VCaP (cell line): Measurements from ENCODE around the gene ZBTB20.
A peak's percentile ranks its signal among the peaks of the same experiment; 100 is the strongest.

ENCODE experiments used
- H3K27ac ChIP-seq: fragments of 450-650 bp; 2 replicates; pipeline ENCODE4 v1.5.1; 2017
- TF ChIP-seq, protein P1 (sequence below): fragments of 450-650 bp; conservative IDR thresholded peaks from 2 replicates; pipeline ENCODE4 v1.5.1; 2017; ENCODE audit warnings: mild to moderate bottlenecking, moderate library complexity

Gene ZBTB20

DNA sequence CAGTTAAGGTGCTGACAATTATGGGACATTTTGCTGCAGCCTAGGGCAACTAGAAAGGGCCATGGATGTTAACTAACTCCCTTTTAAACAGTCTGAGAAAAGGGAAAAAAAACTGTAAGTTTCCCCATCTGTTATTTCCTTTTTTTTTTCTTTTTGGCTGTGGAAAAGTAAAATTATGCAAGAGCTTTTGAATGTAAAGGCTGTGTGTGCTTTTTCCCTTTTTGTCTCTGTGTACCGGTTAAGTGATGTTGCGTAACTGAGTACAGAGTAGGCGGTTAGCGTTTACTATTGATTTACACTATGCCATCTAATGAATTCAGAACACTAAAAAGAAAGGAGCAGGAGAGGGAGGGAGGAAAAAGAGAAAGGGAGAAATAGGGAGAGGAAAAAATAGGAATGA lies 449.7 kb downstream of the ZBTB20 start:
- TF ChIP-seq, protein P1, sequence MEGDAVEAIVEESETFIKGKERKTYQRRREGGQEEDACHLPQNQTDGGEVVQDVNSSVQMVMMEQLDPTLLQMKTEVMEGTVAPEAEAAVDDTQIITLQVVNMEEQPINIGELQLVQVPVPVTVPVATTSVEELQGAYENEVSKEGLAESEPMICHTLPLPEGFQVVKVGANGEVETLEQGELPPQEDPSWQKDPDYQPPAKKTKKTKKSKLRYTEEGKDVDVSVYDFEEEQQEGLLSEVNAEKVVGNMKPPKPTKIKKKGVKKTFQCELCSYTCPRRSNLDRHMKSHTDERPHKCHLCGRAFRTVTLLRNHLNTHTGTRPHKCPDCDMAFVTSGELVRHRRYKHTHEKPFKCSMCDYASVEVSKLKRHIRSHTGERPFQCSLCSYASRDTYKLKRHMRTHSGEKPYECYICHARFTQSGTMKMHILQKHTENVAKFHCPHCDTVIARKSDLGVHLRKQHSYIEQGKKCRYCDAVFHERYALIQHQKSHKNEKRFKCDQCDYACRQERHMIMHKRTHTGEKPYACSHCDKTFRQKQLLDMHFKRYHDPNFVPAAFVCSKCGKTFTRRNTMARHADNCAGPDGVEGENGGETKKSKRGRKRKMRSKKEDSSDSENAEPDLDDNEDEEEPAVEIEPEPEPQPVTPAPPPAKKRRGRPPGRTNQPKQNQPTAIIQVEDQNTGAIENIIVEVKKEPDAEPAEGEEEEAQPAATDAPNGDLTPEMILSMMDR = no peak
- no peak overlapping the region for H3K27ac ChIP-seq

DNA sequence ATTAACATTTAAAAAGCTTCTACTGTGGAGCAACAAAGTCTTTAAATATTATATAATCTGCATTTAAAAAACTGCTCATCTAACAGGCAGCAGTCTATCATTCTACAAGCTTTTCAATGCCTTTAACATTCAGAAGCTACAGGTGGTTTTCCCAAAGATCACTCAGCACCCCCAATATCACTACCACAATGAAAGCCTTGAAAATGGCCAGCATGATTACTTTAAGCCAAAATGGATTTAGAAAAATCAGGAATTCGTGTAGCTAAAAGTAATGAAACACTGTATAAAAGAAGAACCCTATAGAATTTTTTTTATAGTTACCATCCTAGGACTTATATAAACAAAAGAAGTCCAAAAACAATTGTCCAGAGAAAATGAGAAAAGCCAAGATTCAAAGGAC lies 452.8 kb downstream of the ZBTB20 start:
- TF ChIP-seq, protein P1 = no peak
- no peak overlapping the region for H3K27ac ChIP-seq

DNA sequence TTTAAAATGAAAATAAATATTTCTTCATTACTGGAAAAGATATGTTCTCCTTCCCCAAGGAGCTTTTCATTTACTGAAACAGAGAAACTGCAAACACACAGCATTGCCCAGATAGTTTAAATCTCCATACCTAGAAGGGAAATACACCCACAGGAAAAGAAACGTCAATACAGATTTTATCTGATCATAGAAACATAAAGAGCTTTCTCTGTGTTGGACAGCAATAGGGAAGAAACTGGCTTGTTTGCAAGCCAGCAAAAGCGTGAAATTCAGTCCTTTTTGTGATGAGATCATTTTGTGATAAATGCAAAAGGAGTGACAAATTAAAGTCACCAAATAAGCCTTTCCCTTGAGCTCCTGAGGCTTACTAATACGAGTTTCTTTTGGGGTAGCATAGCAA lies 455.2 kb downstream of the ZBTB20 start:
- H3K27ac ChIP-seq = peak overlapping the region; percentile 32; the same call in 1 of the 2 replicates
- TF ChIP-seq, protein P1 = no peak

DNA sequence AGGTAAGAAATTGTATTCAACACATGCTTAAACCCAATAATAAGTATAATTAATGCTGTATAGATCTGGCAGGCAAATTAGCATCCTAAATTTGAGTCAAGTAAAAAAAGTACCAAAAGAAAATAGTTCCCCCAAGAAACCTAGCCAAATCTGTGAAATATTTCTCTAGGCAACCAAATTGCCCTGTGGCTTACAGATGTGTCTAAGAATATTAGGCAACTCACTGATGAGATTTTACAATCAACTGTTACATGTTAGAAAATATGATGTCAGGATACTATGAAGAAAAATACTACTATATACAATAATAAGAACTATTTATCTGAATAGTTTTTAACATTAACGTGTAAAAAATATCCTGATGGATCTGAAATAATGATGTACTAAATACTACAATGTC lies 456.2 kb downstream of the ZBTB20 start:
- H3K27ac ChIP-seq = no peak overlapping the region; the same call in 1 of the 2 replicates
- TF ChIP-seq, protein P1 = no peak

DNA sequence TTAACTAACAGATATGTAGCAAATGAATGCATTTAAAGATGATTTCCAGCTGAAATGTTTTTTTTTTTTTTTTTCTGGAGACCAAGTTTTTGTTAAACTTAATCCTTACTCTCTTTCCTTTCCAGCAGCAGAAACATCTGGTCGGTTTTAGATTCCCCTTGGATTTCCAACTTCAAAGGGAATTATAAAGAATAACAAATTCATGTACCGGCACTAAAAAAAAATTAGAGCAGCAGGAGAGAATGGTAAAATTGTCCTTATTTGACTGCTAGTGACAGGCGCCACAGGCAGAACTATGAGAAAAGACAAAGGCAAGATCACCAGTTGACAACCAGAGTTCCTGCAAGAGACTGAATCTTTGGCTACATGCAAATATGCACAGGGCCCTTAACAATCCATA lies 459.9 kb downstream of the ZBTB20 start:
- TF ChIP-seq, protein P1 = no peak
- no peak overlapping the region for H3K27ac ChIP-seq

DNA sequence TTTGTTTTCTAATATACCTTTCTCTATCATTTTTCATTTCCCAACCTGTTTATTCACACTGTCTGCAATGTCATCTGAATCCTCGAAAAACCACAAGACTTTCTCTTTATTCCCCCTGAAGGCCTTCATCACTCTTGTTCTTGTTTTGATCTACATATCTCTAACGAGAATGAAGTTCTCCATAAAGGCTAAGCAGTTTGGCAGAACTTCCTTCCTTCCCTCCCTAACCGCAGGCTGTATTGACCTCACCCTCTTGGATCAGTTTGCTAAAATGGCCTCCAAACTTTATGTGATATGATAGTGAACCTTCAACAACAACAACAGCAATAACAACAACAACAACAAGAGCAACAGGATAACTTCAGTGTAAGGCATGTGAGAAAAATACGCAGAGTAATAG lies 460.5 kb downstream of the ZBTB20 start:
- TF ChIP-seq, protein P1 = no peak
- no peak overlapping the region for H3K27ac ChIP-seq

DNA sequence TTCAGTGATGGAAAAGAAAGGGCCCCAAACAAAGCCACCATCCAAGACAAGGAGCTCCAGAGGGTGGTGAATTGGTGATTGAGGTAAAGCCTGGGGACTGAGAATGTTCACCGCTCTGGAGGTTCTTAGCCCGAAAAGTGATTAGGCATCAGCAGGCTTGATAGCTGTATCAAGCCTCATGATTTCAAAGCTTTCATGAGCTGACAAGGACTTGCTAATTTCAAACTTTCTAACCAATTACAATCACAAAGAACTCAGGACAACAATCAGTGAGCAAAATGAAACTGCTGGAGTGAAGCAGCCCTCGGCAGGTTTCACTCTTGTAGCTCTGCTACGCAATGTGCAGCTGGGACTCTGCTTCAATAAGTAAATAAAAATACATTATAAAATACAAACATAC lies 461.9 kb downstream of the ZBTB20 start:
- TF ChIP-seq, protein P1 = no peak
- H3K27ac ChIP-seq = peak overlapping the region; percentile 7; the same call in 1 of the 2 replicates

DNA sequence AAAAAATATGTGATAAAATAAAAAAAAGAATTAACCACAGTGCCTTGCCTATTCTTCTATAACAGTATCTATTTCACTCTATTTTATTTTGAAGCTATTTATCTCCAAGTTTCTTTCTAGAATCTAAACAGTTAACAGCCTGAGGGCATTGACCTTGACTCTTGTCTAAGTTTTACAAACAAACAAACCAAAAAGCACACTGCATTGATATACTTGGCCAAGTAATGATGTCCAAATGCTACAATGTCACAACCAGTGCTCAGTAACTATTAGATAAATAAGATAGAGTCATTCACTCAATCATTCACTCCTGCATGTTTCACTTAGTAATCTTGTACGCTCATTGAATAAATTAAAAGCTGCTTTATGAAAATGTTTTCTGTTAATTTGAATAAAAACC lies 466.8 kb downstream of the ZBTB20 start:
- peak overlapping the region; percentile 74 for H3K27ac ChIP-seq
- TF ChIP-seq, protein P1 = no peak

DNA sequence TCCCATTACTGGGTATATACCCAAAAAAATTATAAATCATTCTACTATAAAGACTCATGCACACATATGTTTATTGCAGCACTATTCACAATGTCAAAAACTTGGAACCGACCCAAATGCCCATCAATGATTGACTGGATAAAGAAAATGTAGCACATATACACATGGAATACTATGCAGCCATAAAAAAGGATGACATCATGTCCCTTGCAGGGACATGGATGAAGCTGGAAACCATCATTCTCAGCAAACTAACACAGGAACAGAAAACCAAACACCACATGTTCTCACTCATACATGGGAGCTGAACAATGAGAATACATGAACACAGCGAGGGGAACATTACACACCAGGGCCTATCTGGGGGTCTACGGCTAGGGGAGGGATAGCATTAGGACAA lies 467.3 kb downstream of the ZBTB20 start:
- peak overlapping the region; percentile 74 for H3K27ac ChIP-seq
